Islet precursor cell (in vitro differentiated cells): ENCODE results near the gene SLK.

Source experiments
- DNase-seq: peaks from one replicate; pipeline ENCODE4 v3.0.0-alpha.2; 2018

Gene SLK

GRCh38 chr10:103991393-103992128 lies 24.6 kb downstream of the SLK start:
- no peak for DNase-seq

- DNase-seq = no peak
These were observed 28.2 kb downstream of the SLK start for GRCh38 chr10:103995134-103995533.

GRCh38 chr10:103998805-103999204 lies 31.9 kb downstream of the SLK start:
- no peak for DNase-seq

- DNase-seq = no peak
These were observed 36.0 kb downstream of the SLK start for GRCh38 chr10:104002911-104003310.

GRCh38 chr10:104005172-104005863 lies 38.4 kb downstream of the SLK start:
- no peak for DNase-seq

GRCh38 chr10:104011904-104012303 lies 45.0 kb downstream of the SLK start:
- no peak for DNase-seq

- no peak for DNase-seq
These were observed 46.5 kb downstream of the SLK start for GRCh38 chr10:104013489-104013888.

GRCh38 chr10:104014176-104014575 lies 47.2 kb downstream of the SLK start:
- no peak for DNase-seq

- DNase-seq = no peak
These were observed 49.7 kb downstream of the SLK start for GRCh38 chr10:104016661-104017060.

GRCh38 chr10:104018471-104018870 lies 51.5 kb downstream of the SLK start:
- DNase-seq = no peak

- no peak for DNase-seq
These were observed 53.1 kb downstream of the SLK start for GRCh38 chr10:104020020-104020419.

- no peak for DNase-seq
These were observed 54.3 kb downstream of the SLK start for GRCh38 chr10:104021246-104021645.

GRCh38 chr10:104022026-104022425 lies 55.1 kb downstream of the SLK start:
- DNase-seq = no peak

GRCh38 chr10:104025524-104025923 lies 58.6 kb downstream of the SLK start:
- DNase-seq = no peak

- DNase-seq = no peak
These were observed 59.8 kb downstream of the SLK start for GRCh38 chr10:104026762-104027161.

- DNase-seq = no peak
These were observed 61.2 kb downstream of the SLK start for GRCh38 chr10:104028146-104028545.

- DNase-seq = no peak
These were observed 62.0 kb downstream of the SLK start for GRCh38 chr10:104028823-104029520.

GRCh38 chr10:104029521-104029860 lies 62.6 kb downstream of the SLK start:
- DNase-seq = no peak

GRCh38 chr10:104031631-104032030 lies 64.7 kb downstream of the SLK start:
- no peak for DNase-seq

GRCh38 chr10:104032144-104032775 lies 65.3 kb downstream of the SLK start:
- no peak for DNase-seq

- DNase-seq = no peak
These were observed 66.5 kb downstream of the SLK start for GRCh38 chr10:104033401-104033930.

- no peak for DNase-seq
These were observed 67.0 kb downstream of the SLK start for GRCh38 chr10:104033966-104034365.
